LNCAP (cell line): Measurements from ENCODE around the gene MIOS.

ENCODE experiments used
- TF ChIP-seq, protein P1 (sequence below): fragments of 450-650 bp; IDR thresholded peaks from 2 replicates; pipeline ENCODE4 v1.5.1; 2017; ENCODE audit warnings: mild to moderate bottlenecking

MIOS gene

DNA sequence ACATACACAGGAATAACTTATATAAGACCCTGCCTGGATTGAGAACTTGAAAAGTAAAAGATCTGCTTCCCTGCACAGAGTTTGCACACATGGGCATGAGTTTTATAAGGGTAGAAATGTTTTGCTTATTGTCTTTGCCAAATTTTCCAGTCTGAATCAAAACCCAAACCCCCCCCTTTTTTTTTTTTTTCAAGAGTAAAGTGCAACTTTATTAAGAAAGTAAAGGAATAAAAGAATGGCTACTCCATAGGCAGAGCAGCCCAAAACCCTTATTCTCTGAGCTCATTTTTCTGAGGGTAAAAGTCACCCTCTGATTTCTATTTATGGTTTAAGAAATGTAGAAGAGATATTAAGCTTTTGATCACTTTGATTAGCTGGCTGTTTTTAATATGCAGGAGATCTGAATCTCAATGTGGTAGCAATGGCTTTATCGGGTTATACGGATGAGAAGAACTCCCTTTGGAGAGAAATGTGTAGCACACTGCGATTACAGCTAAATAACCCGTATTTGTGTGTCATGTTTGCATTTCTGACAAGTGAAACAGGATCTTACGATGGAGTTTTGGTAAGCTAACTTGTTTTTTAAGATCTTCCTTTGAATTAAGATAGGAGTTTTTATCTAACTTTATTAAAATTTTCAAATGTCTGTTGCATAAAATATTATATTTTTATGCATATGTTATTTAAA, 18.7 kb downstream of the MIOS start:
- TF ChIP-seq, protein P1, sequence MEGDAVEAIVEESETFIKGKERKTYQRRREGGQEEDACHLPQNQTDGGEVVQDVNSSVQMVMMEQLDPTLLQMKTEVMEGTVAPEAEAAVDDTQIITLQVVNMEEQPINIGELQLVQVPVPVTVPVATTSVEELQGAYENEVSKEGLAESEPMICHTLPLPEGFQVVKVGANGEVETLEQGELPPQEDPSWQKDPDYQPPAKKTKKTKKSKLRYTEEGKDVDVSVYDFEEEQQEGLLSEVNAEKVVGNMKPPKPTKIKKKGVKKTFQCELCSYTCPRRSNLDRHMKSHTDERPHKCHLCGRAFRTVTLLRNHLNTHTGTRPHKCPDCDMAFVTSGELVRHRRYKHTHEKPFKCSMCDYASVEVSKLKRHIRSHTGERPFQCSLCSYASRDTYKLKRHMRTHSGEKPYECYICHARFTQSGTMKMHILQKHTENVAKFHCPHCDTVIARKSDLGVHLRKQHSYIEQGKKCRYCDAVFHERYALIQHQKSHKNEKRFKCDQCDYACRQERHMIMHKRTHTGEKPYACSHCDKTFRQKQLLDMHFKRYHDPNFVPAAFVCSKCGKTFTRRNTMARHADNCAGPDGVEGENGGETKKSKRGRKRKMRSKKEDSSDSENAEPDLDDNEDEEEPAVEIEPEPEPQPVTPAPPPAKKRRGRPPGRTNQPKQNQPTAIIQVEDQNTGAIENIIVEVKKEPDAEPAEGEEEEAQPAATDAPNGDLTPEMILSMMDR = no peak

- TF ChIP-seq, protein P1 = peak; percentile 48; the same call in 1 of the 2 replicates
These were observed 28.8 kb downstream of the MIOS start for GRCh38 chr7:7595451-7595850.

- TF ChIP-seq, protein P1 = no peak
These were observed 29.5 kb downstream of the MIOS start for GRCh38 chr7:7596176-7596575.

DNA sequence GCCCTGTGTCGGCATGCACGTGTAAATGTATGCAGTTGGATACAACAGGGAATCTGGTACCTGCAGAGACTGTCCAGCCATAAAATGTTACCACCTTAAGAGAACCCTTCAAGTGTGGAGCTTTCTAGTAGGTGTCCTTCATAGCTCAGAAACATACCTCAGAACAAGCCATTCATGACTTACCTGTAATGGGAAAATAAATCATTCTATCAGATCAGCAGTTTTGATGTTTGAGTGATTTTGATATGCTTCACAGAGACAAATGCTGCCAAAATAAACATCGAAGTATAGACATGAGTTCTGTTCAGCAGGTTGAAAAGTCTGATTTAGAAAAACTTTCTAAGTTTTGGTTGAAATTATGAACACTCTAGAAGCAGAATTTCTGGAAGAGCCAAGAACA, 40.3 kb downstream of the MIOS start:
- TF ChIP-seq, protein P1 = no peak

DNA sequence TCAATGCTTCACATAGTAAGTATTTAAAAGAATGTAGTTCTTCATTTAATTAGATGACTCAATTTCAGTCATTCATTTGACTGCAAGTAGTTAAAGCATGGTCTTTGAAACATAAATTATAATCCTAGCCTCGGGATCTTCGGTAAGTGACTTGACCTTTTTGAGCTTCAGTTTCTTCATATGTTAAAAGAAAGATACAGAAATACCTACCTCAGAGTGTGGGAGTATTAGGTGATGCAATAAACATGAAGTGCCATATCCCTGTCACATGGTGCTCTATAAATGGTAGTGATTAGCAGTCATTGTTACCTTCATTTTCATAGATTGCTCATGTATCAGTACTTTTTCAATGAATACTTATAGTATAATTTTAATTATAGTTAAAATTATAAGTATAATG, 42.6 kb downstream of the MIOS start:
- TF ChIP-seq, protein P1 = no peak

DNA sequence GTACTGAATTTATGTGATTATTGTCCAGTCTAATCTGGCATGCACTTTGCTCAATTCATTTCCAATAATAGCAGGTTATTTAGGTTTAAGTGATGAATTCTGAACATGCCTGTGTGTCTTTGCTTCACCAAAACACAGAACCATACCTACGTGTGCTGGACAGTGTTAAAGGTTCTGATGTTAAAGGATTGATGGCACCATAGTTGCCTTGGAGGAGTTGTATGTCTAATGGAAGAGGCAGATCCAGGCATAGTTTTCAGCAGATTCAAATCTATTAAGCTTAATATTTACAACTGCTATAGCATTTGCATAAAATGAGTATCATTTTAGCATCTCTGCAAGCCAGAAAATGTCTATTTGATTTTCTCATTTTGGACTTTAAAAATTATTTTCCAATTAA, 45.8 kb downstream of the MIOS start:
- TF ChIP-seq, protein P1 = no peak

DNA sequence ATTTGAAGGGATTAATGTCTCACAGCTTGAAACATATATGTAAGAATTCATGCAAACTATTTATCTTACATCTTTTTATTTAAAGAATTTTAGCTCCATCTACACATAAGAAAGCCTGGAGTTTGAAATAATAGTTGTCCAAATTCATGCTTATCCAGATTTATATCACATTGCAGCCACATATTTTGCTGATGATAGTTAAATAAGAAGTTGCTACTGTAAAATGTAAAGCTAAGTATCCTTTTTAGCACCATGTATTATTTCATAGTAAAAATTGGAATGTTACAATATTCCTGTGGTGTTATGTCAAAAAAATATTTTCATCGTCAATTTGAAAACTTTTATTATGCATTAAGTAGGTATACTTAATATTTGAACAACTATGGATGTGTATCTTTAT, 46.5 kb downstream of the MIOS start:
- TF ChIP-seq, protein P1 = no peak
